Measurements from ENCODE around the gene CDK6. TPM values are rescaled to one million over a fixed set of nuclear protein-coding genes. Genes with fewer than 3 reads are reported as not detected.

CDK6 gene
- polyA plus RNA-seq, 2 of the 4 experiments (the other 2 are of a cell fraction) = 13.6 to 25.9 TPM

DNA sequence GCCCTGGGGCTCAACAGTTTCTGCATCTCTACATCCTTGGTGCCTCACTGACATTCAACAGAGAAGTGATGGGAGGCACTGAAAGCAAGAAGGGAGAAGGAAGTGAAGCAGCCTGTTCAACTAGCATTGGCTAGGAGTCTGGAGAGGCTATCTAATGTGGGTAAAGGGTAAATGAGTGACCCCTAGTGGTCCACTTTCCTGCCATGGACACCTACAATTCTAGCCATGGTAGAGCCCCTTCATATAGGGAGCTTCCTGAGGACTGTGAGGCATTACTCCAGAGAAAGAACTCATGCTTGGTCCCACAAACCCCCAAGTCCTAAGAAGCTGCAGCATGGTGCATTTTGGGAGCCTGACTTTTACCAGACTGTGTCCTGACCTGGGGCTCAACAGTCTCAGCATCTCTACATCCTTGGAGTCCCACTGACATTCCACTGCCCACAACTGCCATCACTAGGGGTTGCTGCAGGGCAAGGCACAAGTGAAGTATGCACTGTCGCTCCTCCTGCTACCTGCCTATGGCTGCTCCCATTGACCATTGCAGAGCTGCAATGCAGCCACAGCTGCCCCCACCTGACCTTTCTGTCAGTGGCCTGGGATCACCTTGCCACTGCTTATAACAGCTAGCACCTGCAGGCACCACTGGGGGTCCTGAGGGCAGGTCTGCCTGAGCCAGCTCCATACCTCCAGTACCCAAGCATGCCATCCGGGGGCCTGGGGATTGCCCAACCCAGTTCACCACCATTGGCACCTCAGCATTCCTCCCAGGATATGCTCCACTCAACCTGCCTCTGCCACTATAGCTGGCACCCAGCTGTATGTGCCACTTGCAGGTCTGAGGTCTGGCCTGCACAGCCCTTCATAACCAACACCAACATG is 44.1 kb upstream of the CDK6 start:
- no peak for FAIRE-seq
- 42% methylated on average over 2 of the region's 2 CpGs for WGBS (ENCODE audit: missing lambda C conversion rate)

GRCh38 chr7:92877367-92877766 is 41.0 kb upstream of the CDK6 start:
- no peaks in the 10 kb centered on the region for H3K4me1 ChIP-seq
- DNase-seq (ENCODE audit: low read depth in 1 of 2, low spot score in 1 of 2) = no peak
- ChIA-PET CTCF (no interaction called here), POLR2A (no interaction called here)
- no peak overlapping the region for H3K4me2 ChIP-seq
- 29% methylated on average over 1 of the region's 1 CpG for WGBS (ENCODE audit: missing lambda C conversion rate)
- FAIRE-seq = no peak
- TF ChIP-seq ZFP36 (IDR thresholded peaks at IDR 0.05; ENCODE audit: borderline replicate concordance, partially characterized antibody) (no peak), RCOR1 (IDR thresholded peaks at IDR 0.05; ENCODE audit: low read depth, low read length) (no peak), EHMT2 (IDR thresholded peaks at IDR 0.05; ENCODE audit: low read depth) (no peak), EHF (CRISPR knock-in tag; IDR thresholded peaks at IDR 0.05) (no peak)
- TF ChIP-seq, protein P1, sequence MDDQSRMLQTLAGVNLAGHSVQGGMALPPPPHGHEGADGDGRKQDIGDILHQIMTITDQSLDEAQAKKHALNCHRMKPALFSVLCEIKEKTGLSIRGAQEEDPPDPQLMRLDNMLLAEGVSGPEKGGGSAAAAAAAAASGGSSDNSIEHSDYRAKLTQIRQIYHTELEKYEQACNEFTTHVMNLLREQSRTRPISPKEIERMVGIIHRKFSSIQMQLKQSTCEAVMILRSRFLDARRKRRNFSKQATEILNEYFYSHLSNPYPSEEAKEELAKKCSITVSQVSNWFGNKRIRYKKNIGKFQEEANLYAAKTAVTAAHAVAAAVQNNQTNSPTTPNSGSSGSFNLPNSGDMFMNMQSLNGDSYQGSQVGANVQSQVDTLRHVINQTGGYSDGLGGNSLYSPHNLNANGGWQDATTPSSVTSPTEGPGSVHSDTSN (IDR thresholded peaks at IDR 0.05) = no peak
- no peaks in the 10 kb centered on the region for H3K9me3 ChIP-seq
- ATAC-seq = no peak
- no peak overlapping the region for H3K4me3 ChIP-seq
- no peak overlapping the region for H3K27ac ChIP-seq

More for the DNA sequence above, 44.1 kb upstream of the CDK6 start:
- DNase-seq (ENCODE audit: low read depth in 1 of 2, low spot score in 1 of 2) (peak in 1 of 2 experiments; percentile 47), ATAC-seq (peak; percentile 77 to 97; a peak in 5 of 6 replicates)
- Histone ChIP-seq H3K4me1 (no peaks in the 10 kb centered on the region), H3K4me3 (no peak overlapping the region), H3K27ac (no peak overlapping the region), H3K4me2 (no peak overlapping the region), H3K9me3 (no peaks in the 10 kb centered on the region)
- 0 out of 3 replicates have a peak, but pooled peaks have one; percentile 28 for TF ChIP-seq SMC3 (IDR thresholded peaks at IDR 0.05)
- TF ChIP-seq CTCF (IDR thresholded peaks at IDR 0.05) = peak; percentile 23; the same call in 2 of the 3 replicates
- TF ChIP-seq RAD21 (conservative IDR thresholded peaks at IDR 0.05 in 1 of 2, IDR thresholded peaks at IDR 0.05 in 1 of 2) = peak; percentile 38 to 60; a peak in 4 of 5 replicates
- TF ChIP-seq CHD4 (IDR thresholded peaks at IDR 0.05; ENCODE audit: borderline replicate concordance) = no peak
- TF ChIP-seq ZC3H11A (IDR thresholded peaks at IDR 0.05) = no peak
- POLR2A ChIA-PET = no interaction called here
- CTCF ChIA-PET = no interaction called here

DNA sequence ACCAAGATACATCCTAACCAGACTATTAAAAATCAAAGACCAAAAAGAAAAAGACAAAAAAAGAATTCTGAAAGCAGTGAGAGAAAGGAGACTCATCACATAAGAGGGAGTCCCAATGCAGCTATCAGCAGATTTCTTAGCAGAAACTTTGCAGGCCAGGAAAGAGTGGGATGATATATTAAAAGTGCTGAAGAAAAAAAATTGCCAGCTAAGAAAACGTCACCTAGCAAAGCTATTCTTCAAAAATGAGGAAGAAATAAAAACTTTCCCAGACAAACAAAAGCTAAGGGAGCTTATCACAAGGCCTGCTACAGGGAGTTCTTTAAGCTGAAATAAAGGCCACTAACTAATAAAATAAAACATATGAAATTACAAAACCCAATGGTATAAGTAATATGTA is 40.5 kb upstream of the CDK6 start:
- no peaks in the 10 kb centered on the region for H3K9me3 ChIP-seq
- FAIRE-seq (no peak), DNase-seq (ENCODE audit: low read depth in 1 of 2, low spot score in 1 of 2) (no peak), ATAC-seq (no peak)
- no peak overlapping the region for H3K27ac ChIP-seq
- CTCF ChIA-PET = no interaction called here
- H3K4me1 ChIP-seq = no peaks in the 10 kb centered on the region
- no peak overlapping the region for H3K4me3 ChIP-seq
- WGBS (ENCODE audit: missing lambda C conversion rate) = 14% methylated on average over 1 of the region's 1 CpG
- POLR2A ChIA-PET = no interaction called here
- H3K4me2 ChIP-seq = no peak overlapping the region
- TF ChIP-seq HEYL (CRISPR knock-in tag; IDR thresholded peaks at IDR 0.05) (no peak), SREBF2 (IDR thresholded peaks at IDR 0.05) (no peak), RARB (CRISPR knock-in tag; IDR thresholded peaks at IDR 0.05) (no peak), ZNF302 (CRISPR knock-in tag; IDR thresholded peaks at IDR 0.05) (no peak), NFE2L2 (conservative IDR thresholded peaks at IDR 0.05; ENCODE audit: low read length) (no peak)

GRCh38 chr7:92875719-92876118 is 39.3 kb upstream of the CDK6 start:
- ATAC-seq (no peak), DNase-seq (ENCODE audit: low read depth in 1 of 2, low spot score in 1 of 2) (no peak), FAIRE-seq (no peak)
- Histone ChIP-seq H3K27ac (no peak overlapping the region), H3K9me3 (peaks cover 6% of the 10 kb centered on the region; the same call in 1 of the 3 replicates), H3K4me3 (no peak overlapping the region), H3K4me2 (no peak overlapping the region), H3K4me1 (no peaks in the 10 kb centered on the region)
- CTCF ChIA-PET = interaction anchor here (0.6 to 2.4 kb wide), 2 partner anchors 255 to 305 kb away, joined by 4 to 8 read pairs; no protein-coding TSS in a partner anchor
- POLR2A ChIA-PET = no interaction called here
- 79% methylated on average over 2 of the region's 2 CpGs for WGBS (ENCODE audit: missing lambda C conversion rate)
- TF ChIP-seq MYC (IDR thresholded peaks at IDR 0.05; ENCODE audit: borderline replicate concordance, low read length) = no peak
- no peak for TF ChIP-seq ZFP36 (IDR thresholded peaks at IDR 0.05; ENCODE audit: borderline replicate concordance, partially characterized antibody)
- TF ChIP-seq PHF8 (IDR thresholded peaks at IDR 0.05; ENCODE audit: borderline replicate concordance, low read depth) = no peak
- no peak for TF ChIP-seq CBX2 (IDR thresholded peaks at IDR 0.05; ENCODE audit: borderline replicate concordance, low read depth)
- no peak for TF ChIP-seq RFX5 (IDR thresholded peaks at IDR 0.05)
- TF ChIP-seq FOXS1 (CRISPR knock-in tag; IDR thresholded peaks at IDR 0.05) = no peak
- no peak for TF ChIP-seq JUNB (IDR thresholded peaks at IDR 0.05)
- no peak for TF ChIP-seq FOSB (CRISPR knock-in tag; IDR thresholded peaks at IDR 0.05)
- no peak for TF ChIP-seq FOSL2 (IDR thresholded peaks at IDR 0.05)
- TF ChIP-seq FOSL2 (CRISPR knock-in tag; IDR thresholded peaks at IDR 0.05) = no peak
- no peak for TF ChIP-seq POLR2AphosphoS2 (conservative IDR thresholded peaks at IDR 0.05; ENCODE audit: low read length)
- TF ChIP-seq, protein P2, sequence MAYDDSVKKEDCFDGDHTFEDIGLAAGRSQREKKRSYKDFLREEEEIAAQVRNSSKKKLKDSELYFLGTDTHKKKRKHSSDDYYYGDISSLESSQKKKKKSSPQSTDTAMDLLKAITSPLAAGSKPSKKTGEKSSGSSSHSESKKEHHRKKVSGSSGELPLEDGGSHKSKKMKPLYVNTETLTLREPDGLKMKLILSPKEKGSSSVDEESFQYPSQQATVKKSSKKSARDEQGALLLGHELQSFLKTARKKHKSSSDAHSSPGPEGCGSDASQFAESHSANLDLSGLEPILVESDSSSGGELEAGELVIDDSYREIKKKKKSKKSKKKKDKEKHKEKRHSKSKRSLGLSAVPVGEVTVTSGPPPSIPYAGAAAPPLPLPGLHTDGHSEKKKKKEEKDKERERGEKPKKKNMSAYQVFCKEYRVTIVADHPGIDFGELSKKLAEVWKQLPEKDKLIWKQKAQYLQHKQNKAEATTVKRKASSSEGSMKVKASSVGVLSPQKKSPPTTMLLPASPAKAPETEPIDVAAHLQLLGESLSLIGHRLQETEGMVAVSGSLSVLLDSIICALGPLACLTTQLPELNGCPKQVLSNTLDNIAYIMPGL (CRISPR knock-in tag; IDR thresholded peaks at IDR 0.05; ENCODE audit: borderline replicate concordance) = no peak
- no peak for TF ChIP-seq NFE2L2 (conservative IDR thresholded peaks at IDR 0.05; ENCODE audit: low read length)

Measured in A549 (cell line).